ENCODE measurements around the gene METTL21C.

DNA sequence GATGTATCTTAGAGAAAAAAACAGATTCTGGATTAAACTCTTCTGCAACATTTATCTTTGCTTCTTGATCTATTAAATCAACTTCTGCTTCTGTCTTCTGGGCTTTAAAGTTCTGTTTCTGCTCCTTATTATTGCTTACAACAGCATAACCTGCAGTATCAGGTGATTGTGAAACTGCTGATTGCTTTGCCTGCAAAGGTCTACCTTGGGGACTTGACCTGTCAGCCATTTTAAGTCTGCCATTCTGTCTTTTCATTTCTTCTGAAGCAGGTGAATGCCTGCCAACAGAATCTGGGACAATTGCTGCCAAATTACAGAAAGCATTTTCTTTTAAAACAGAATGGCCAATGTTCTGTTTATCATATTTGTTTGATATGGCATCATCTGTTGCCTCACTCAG is 47.7 kb upstream of the METTL21C start:
- TF ChIP-seq GATA3 (IDR thresholded peaks at IDR 0.05; ENCODE audit: low read depth, low read length) (no peak), GATA2 (IDR thresholded peaks at IDR 0.05; ENCODE audit: low read depth, low read length) (no peak)
